C4-2B (cell line): ENCODE data around the gene MACROD1.

Experiments used
- H3K27ac ChIP-seq: fragments of 450-650 bp; 2 replicates; pipeline ENCODE4 v1.5.1; 2017
- CTCF ChIP-seq: fragments of 450-650 bp; conservative IDR thresholded peaks from 2 replicates; pipeline ENCODE4 v1.5.1; 2017; ENCODE audit warnings: mild to moderate bottlenecking
- ZFX ChIP-seq: fragments of 450-650 bp; IDR thresholded peaks from 2 replicates; pipeline ENCODE4 v1.6.1; 2017

The MACROD1 gene

GRCh38 chr11:64044730-64045393, 121.1 kb downstream of the MACROD1 start:
- H3K27ac ChIP-seq = no peak overlapping the region
- TF ChIP-seq ZFX (no peak), CTCF (no peak)

- H3K27ac ChIP-seq = no peak overlapping the region
- TF ChIP-seq ZFX (no peak), CTCF (no peak)
These were observed 122.4 kb downstream of the MACROD1 start for GRCh38 chr11:64043545-64043944.

- H3K27ac ChIP-seq = no peak overlapping the region
- TF ChIP-seq CTCF = no peak
- no peak for TF ChIP-seq ZFX
These were observed 123.6 kb downstream of the MACROD1 start for GRCh38 chr11:64042301-64042700.

- TF ChIP-seq ZFX (no peak), CTCF (no peak)
- H3K27ac ChIP-seq = no peak overlapping the region
These were observed 124.1 kb downstream of the MACROD1 start for GRCh38 chr11:64041846-64042245.

GRCh38 chr11:64040684-64041322, 125.1 kb downstream of the MACROD1 start:
- TF ChIP-seq CTCF (no peak), ZFX (no peak)

GRCh38 chr11:64039012-64039665, 126.8 kb downstream of the MACROD1 start:
- no peak overlapping the region for H3K27ac ChIP-seq
- TF ChIP-seq ZFX (no peak), CTCF (no peak)

More at GRCh38 chr11:64040684-64041322, 125.1 kb downstream of the MACROD1 start:
- H3K27ac ChIP-seq = no peak overlapping the region

- TF ChIP-seq CTCF = no peak
- TF ChIP-seq ZFX = no peak
- H3K27ac ChIP-seq = no peak overlapping the region
These were observed 127.4 kb downstream of the MACROD1 start for GRCh38 chr11:64038500-64038899.
